H1 (cell line): ENCODE results near the gene PRKAB1.

Experiments used
- BACH1 ChIP-seq: IDR thresholded peaks from 2 replicates; pipeline ENCODE4 v1.6.1; 2012; ENCODE audit warnings: low read length, improper control_type of control experiment
- BRCA1 ChIP-seq: IDR thresholded peaks from 2 replicates; pipeline ENCODE4 v1.6.1; 2012; ENCODE audit warnings: low read depth, low read length, improper control_type of control experiment
- CREB1 ChIP-seq: IDR thresholded peaks from 2 replicates; pipeline ENCODE4 v1.6.1; 2012; ENCODE audit warnings: inconsistent platforms
- EZH2 ChIP-seq: fragments of 200-600 bp; sonication (generic); IDR thresholded peaks from 2 replicates; pipeline ENCODE4 v1.7.1; 2012; ENCODE audit warnings: low read depth, mild to moderate bottlenecking, moderate library complexity, low read length, inconsistent platforms; ENCODE audit not compliant: severe bottlenecking
- POLR2A ChIP-seq, 2 experiments: IDR thresholded peaks; 1 replicate in 1 of 2; 2 replicates in 1 of 2; pipeline ENCODE4 v1.6.1; 2011; ENCODE audit warnings: low read depth in 2 of 2, low read length in 2 of 2, mild to moderate bottlenecking in 2 of 2; ENCODE audit errors: control extremely low read depth in 1 of 2
- RAD21 ChIP-seq, 2 experiments: IDR thresholded peaks in 1 of 2; conservative IDR thresholded peaks in 1 of 2; 2 replicates each; pipeline ENCODE4 v1.6.1; 2011; ENCODE audit warnings: low read depth in 2 of 2, low read length in 2 of 2, improper control_type of control experiment in 1 of 2, inconsistent platforms in 1 of 2, mild to moderate bottlenecking in 1 of 2, moderate library complexity in 1 of 2
- TAF1 ChIP-seq: IDR thresholded peaks from 2 replicates; pipeline ENCODE4 v1.6.1; 2011; ENCODE audit warnings: mild to moderate bottlenecking, low read depth, low read length
- ZNF274 ChIP-seq: IDR thresholded peaks from 2 replicates; pipeline ENCODE4 v1.7.0; 2012; ENCODE audit warnings: low read length, borderline replicate concordance; ENCODE audit errors: extremely low read depth
- TF ChIP-seq, protein P1 (sequence below), 3 experiments: IDR thresholded peaks; 1 replicate in 2 of 3; 2 replicates in 1 of 3; pipeline versions ENCODE4 v1.5.1 to v1.6.1; 2011; ENCODE audit warnings: low read length in 3 of 3, mild to moderate bottlenecking in 3 of 3, inconsistent platforms in 2 of 3, low read depth in 1 of 3, moderate library complexity in 1 of 3; ENCODE audit not compliant: insufficient read depth in 1 of 3; ENCODE audit errors: control extremely low read depth in 1 of 3
- TF ChIP-seq, protein P2 (sequence below): IDR thresholded peaks from 2 replicates; pipeline ENCODE4 v1.6.1; 2011; ENCODE audit warnings: low read depth, mild to moderate bottlenecking, low read length; ENCODE audit not compliant: insufficient read depth

DNA sequence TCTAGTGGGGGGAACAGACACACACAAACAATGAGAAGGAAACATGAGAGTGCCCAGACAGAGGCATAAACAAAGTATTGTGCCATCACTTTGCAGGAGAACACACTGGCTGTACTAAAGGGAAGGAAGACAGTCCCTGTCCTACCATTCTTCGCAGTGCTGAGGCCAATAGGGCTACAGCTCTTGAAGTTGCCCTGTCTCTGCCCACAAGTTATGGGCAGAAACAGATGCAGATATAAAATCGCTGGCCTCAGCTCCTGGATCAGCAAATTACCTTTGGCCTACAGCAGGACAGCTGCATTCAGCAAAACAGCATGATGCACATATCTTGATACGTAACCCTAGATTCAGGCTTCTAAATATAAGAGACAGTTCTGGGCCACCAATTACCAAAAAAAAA lies 23.0 kb upstream of the PRKAB1 start:
- TF ChIP-seq EZH2, result no peak
- TF ChIP-seq, protein P1, sequence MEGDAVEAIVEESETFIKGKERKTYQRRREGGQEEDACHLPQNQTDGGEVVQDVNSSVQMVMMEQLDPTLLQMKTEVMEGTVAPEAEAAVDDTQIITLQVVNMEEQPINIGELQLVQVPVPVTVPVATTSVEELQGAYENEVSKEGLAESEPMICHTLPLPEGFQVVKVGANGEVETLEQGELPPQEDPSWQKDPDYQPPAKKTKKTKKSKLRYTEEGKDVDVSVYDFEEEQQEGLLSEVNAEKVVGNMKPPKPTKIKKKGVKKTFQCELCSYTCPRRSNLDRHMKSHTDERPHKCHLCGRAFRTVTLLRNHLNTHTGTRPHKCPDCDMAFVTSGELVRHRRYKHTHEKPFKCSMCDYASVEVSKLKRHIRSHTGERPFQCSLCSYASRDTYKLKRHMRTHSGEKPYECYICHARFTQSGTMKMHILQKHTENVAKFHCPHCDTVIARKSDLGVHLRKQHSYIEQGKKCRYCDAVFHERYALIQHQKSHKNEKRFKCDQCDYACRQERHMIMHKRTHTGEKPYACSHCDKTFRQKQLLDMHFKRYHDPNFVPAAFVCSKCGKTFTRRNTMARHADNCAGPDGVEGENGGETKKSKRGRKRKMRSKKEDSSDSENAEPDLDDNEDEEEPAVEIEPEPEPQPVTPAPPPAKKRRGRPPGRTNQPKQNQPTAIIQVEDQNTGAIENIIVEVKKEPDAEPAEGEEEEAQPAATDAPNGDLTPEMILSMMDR (IDR thresholded peaks at IDR 0.05; ENCODE audit: control extremely low read depth in 1 of 3, insufficient read depth in 1 of 3, low read depth in 1 of 3, low read length in 3 of 3), result no peak
- no peak for TF ChIP-seq TAF1
- TF ChIP-seq ZNF274, result no peak
- no peak for TF ChIP-seq RAD21 (IDR thresholded peaks at IDR 0.05 in 1 of 2, conservative IDR thresholded peaks at IDR 0.05 in 1 of 2; ENCODE audit: low read depth in 2 of 2, low read length in 2 of 2)
- TF ChIP-seq BRCA1, result no peak
- TF ChIP-seq POLR2A (IDR thresholded peaks at IDR 0.05; ENCODE audit: control extremely low read depth in 1 of 2, low read depth in 2 of 2, low read length in 2 of 2), result no peak
- TF ChIP-seq, protein P2, sequence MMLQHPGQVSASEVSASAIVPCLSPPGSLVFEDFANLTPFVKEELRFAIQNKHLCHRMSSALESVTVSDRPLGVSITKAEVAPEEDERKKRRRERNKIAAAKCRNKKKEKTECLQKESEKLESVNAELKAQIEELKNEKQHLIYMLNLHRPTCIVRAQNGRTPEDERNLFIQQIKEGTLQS, result no peak
- TF ChIP-seq CREB1, result no peak
- no peak for TF ChIP-seq BACH1
